B cell (primary cell): Measurements from ENCODE around the gene RASSF1. TPM values are rescaled to one million over a fixed set of nuclear protein-coding genes. Genes with fewer than 3 reads are reported as not detected.

Experiments used
- ATAC-seq: fragments of 200-7000 bp; cut with Tn5 transposase; one replicate; pipeline ENCODE4 v1.10.0; 2021; ENCODE audit warnings: low read depth, mild to moderate bottlenecking, moderate number of reproducible peaks, moderate library complexity
- CTCF ChIA-PET: fragments of 350-600 bp; sonication (Branson Sonifier 250); formaldehyde crosslinking; loops from one replicate; lab custom pipeline; 2021; ENCODE audit warnings: antibody characterized with exemption, inconsistent platforms; lab: Charles Lee
- POLR2A ChIA-PET: fragments of 350-600 bp; sonication (Branson Sonifier 250); formaldehyde crosslinking; loops from one replicate; lab custom pipeline; 2021; ENCODE audit warnings: antibody characterized with exemption; lab: Charles Lee
- DNase-seq: peaks from one replicate; pipeline ENCODE4 v3.0.0; 2013
- H2AFZ ChIP-seq: 2 replicates; pipeline ENCODE4 v1.6.1; 2012; ENCODE audit warnings: mild to moderate bottlenecking, low read depth, low read length; ENCODE audit not compliant: insufficient read depth, poor library complexity, severe bottlenecking
- H3K27ac ChIP-seq, 2 donors: 1 replicate in 1 of 2; 2 replicates in 1 of 2; pipeline ENCODE4 v1.5.1; 2012 to 2013; ENCODE audit warnings: low read length in 2 of 2, mild to moderate bottlenecking in 2 of 2, moderate library complexity in 1 of 2
- H3K27me3 ChIP-seq, 4 experiments: fragments of 200-600 bp in 1 of 4; sonication (generic) in 1 of 4; replicated peaks in 1 of 4; 1 replicate in 2 of 4; 2 replicates in 2 of 4; pipeline versions ENCODE4 v1.6.1 to v1.7.0; 2013 to 2016; ENCODE audit warnings: low read length in 3 of 4, mild to moderate bottlenecking in 2 of 4, mixed read lengths in 1 of 4, moderate library complexity in 1 of 4; ENCODE audit not compliant: insufficient read depth in 4 of 4, control insufficient read depth in 3 of 4; ENCODE audit errors: control extremely low read depth in 1 of 4
- H3K36me3 ChIP-seq, 2 experiments: replicated peaks in 1 of 2; 1 replicate in 1 of 2; 2 replicates in 1 of 2; pipeline versions ENCODE4 v1.6.1 to v1.7.1; 2013; ENCODE audit warnings: low read length in 1 of 2; ENCODE audit not compliant: insufficient read depth in 2 of 2, control insufficient read depth in 1 of 2; ENCODE audit errors: control extremely low read depth in 1 of 2, extremely low read depth in 1 of 2
- H3K4me1 ChIP-seq, 2 donors: fragments of 200-600 bp in 1 of 2; sonication (generic) in 1 of 2; 1 replicate in 1 of 2; 2 replicates in 1 of 2; pipeline versions ENCODE4 v1.5.1 to v1.6.1; 2013 to 2017; ENCODE audit warnings: low read length in 2 of 2; ENCODE audit not compliant: control insufficient read depth in 2 of 2, insufficient read depth in 2 of 2
- H3K4me2 ChIP-seq: replicated peaks from 2 replicates; pipeline ENCODE3; 2012; ENCODE audit warnings: mild to moderate bottlenecking, low read depth, low read length; ENCODE audit not compliant: poor library complexity, severe bottlenecking
- H3K4me3 ChIP-seq, 5 experiments: fragments of 200-600 bp in 1 of 5; sonication (generic) in 1 of 5; 1 replicate in 3 of 5; 2 replicates in 2 of 5; pipeline versions ENCODE4 v1.5.1 to v1.7.0; 2011 to 2016; ENCODE audit warnings: low read length in 4 of 5, mild to moderate bottlenecking in 4 of 5, low read depth in 2 of 5, control low read depth in 1 of 5, moderate library complexity in 1 of 5; ENCODE audit not compliant: insufficient read depth in 1 of 5; ENCODE audit errors: control extremely low read depth in 1 of 5, extremely low read depth in 1 of 5
- H3K79me2 ChIP-seq: fragments of 200-600 bp; sonication (generic); one replicate; pipeline ENCODE4 v1.6.0; 2016; ENCODE audit warnings: low read length; ENCODE audit not compliant: control insufficient read depth, insufficient read depth
- H3K9ac ChIP-seq: fragments of 200-600 bp; sonication (generic); 2 replicates; pipeline ENCODE4 v1.6.1; 2017; ENCODE audit warnings: mild to moderate bottlenecking, low read length, moderate library complexity
- H3K9me3 ChIP-seq, 3 donors: one replicate each; pipeline versions ENCODE4 v1.6.1 to v1.7.1; 2013; ENCODE audit warnings: low read length in 2 of 3; ENCODE audit not compliant: control insufficient read depth in 2 of 3, insufficient read depth in 1 of 3; ENCODE audit errors: control extremely low read depth in 1 of 3
- H4K20me1 ChIP-seq: 2 replicates; pipeline ENCODE4 v1.6.0; 2012; ENCODE audit warnings: mild to moderate bottlenecking, low read length; ENCODE audit not compliant: insufficient read depth, control insufficient read depth, poor library complexity, severe bottlenecking
- H3K27ac Mint-ChIP-seq: one replicate; pipeline ENCODE4 v1.8.0; 2021; ENCODE audit warnings: mixed read lengths
- H3K27me3 Mint-ChIP-seq: one replicate; pipeline ENCODE4 v1.8.0; 2021; ENCODE audit warnings: mixed read lengths
- H3K4me1 Mint-ChIP-seq: one replicate; pipeline ENCODE4 v1.8.0; 2021; ENCODE audit warnings: mixed read lengths
- H3K4me3 Mint-ChIP-seq: one replicate; pipeline ENCODE4 v1.8.0; 2021; ENCODE audit warnings: mixed read lengths
- H3K9me3 Mint-ChIP-seq: one replicate; pipeline ENCODE4 v1.8.0; 2022; ENCODE audit warnings: mixed read lengths; ENCODE audit not compliant: insufficient read depth
- CTCF ChIP-seq: fragments of 200-600 bp; IDR thresholded peaks from one replicate; pipeline ENCODE4 v1.8.0; 2022; ENCODE audit warnings: antibody characterized with exemption, mild to moderate bottlenecking
- EZH2 ChIP-seq: IDR thresholded peaks from 2 replicates; pipeline ENCODE4 v1.6.1; 2012; ENCODE audit warnings: borderline replicate concordance, low read depth, mild to moderate bottlenecking, moderate library complexity, low read length; ENCODE audit not compliant: insufficient read depth, poor library complexity, severe bottlenecking
- WGBS: methylation state at CpG from one replicate; pipeline ENCODE4 v1.1.5; 2013; ENCODE audit warnings: missing lambda C conversion rate; ENCODE audit not compliant: insufficient coverage; 5-methylcytosine and 5-hydroxymethylcytosine counted together
- intact Hi-C: fragments of 100-400 bp; cut with micrococcal nuclease; formaldehyde crosslinking; loops from one replicate; pipeline ENCODE4 v1.10.0; 2022
- polyA plus RNA-seq: library from polyadenylated mRNA; depleted of rRNA; stranded (reverse); fragments of >200 nt; gene quantifications from 2 replicates; pipeline ENCODE4 v1.2.3, GENCODE V29; 2012
- total RNA-seq, 2 donors: library from RNA; stranded (reverse); fragments of 120-200 nt in 1 of 2; gene quantifications; 1 replicate in 1 of 2; 2 replicates in 1 of 2; pipeline versions ENCODE4 v1.2.3 to v1.2.4, GENCODE V29; 2013 to 2022

The RASSF1 gene
- total and polyA plus RNA-seq, 2 donors (not counting 1 experiment from before 2014, with no cell fraction given), result 121 to 223 TPM

GRCh38 chr3:50350527-50351322 lies 10.1 kb upstream of the RASSF1 start, which contains the start of the genes CYB561D2 and NPRL2:
CYB561D2 (plus strand) TSS chr3:50350862; CDS start chr3:50351434, 572 bp downstream.
NPRL2 (minus strand) TSS chr3:50350775; CDS start chr3:50350652, 123 bp downstream.
- H3K4me3 ChIP-seq, result peak within 1 kb of the TSS; percentile 71 to 98 (median 91)
- Mint-ChIP-seq H3K4me1 (peaks cover 52% of the 10 kb centered on the region), H3K9me3 (no peaks in the 10 kb centered on the region), H3K4me3 (peak within 1 kb of the TSS; percentile 99), H3K27ac (peak within 1 kb of the TSS; percentile 100), H3K27me3 (no peaks in the 10 kb centered on the region)
- peaks cover 1 to 53% of the 10 kb centered on the region in 2 experiments for H3K36me3 ChIP-seq
- peak within 1 kb of the TSS; percentile 99 for H3K4me2 ChIP-seq
- peaks cover 62% of the 10 kb centered on the region for H4K20me1 ChIP-seq
- CTCF ChIA-PET, result interaction anchor here (0.7 to 5.3 kb wide), 14 partner anchors 10 to 302 kb away, joined by 3 to 104 read pairs (median 3); partner anchors contain the start of genes HEMK1, HYAL3, NAA80 and RASSF1
- ATAC-seq, result peak; percentile 87
- peaks cover 67% of the 10 kb centered on the region for H3K79me2 ChIP-seq
- peak within 1 kb of the TSS; percentile 99 for H3K9ac ChIP-seq
- peak; percentile 98 for DNase-seq
- peak within 1 kb of the TSS; percentile 85 to 93 for H3K27ac ChIP-seq
- POLR2A ChIA-PET, result interaction anchor here (0.6 to 7.4 kb wide), 9 partner anchors 9 to 997 kb away, joined by 4 to 96 read pairs (median 9); partner anchors contain the start of genes C3orf18, HEMK1, HYAL3 and NAA80
- WGBS, result under 1% methylated on average over 64 of the region's 64 CpGs
- H3K9me3 ChIP-seq, result no peaks in the 10 kb centered on the region
- peak within 1 kb of the TSS; percentile 94 for H2AFZ ChIP-seq
- H3K4me1 ChIP-seq, result peaks cover 25 to 41% of the 10 kb centered on the region in 2 donors
- intact Hi-C loops, result loop anchor here (1.0 to 2.0 kb wide), 5 partner anchors 9 to 58 kb away; partner anchors contain the start of genes IFRD2, TMEM115 and TUSC2
- H3K27me3 ChIP-seq, result no peaks in the 10 kb centered on the region
- TF ChIP-seq EZH2 (no peak), CTCF (no peak)
